Activated CD8-positive, alpha-beta T cell treated with anti-CD3 and anti-CD28 coated beads for 36 hours (primary cell): Measurements from ENCODE around the gene ANKIB1. TPM values are rescaled to one million over a fixed set of nuclear protein-coding genes. Genes with fewer than 3 reads are reported as not detected.

Experiments
- ATAC-seq: fragments of 200-7000 bp; cut with Tn5 transposase; one replicate; pipeline ENCODE4 v1.10.0; 2021; ENCODE audit warnings: mild to moderate bottlenecking, moderate library complexity
- CTCF ChIA-PET: fragments of 350-600 bp; sonication (Branson Sonifier 250); formaldehyde crosslinking; loops from one replicate; lab custom pipeline; 2021; ENCODE audit warnings: antibody characterized with exemption; lab: Charles Lee
- POLR2A ChIA-PET: fragments of 350-600 bp; sonication (Branson Sonifier 250); formaldehyde crosslinking; loops from one replicate; lab custom pipeline; 2021; ENCODE audit warnings: antibody characterized with exemption; lab: Charles Lee
- DNase-seq: peaks from one replicate; pipeline ENCODE4 v3.0.0-alpha.2; 2020
- H3K27ac Mint-ChIP-seq: one replicate; pipeline ENCODE4 v1.8.0; 2021; ENCODE audit warnings: mild to moderate bottlenecking, mixed read lengths
- H3K27me3 Mint-ChIP-seq: one replicate; pipeline ENCODE4 v1.8.0; 2021; ENCODE audit warnings: mixed read lengths
- H3K36me3 Mint-ChIP-seq: one replicate; pipeline ENCODE4 v1.8.0; 2021; ENCODE audit warnings: low read depth, mixed read lengths
- H3K4me1 Mint-ChIP-seq: one replicate; pipeline ENCODE4 v1.8.0; 2021; ENCODE audit warnings: low read depth, mixed read lengths
- H3K4me3 Mint-ChIP-seq: one replicate; pipeline ENCODE4 v1.8.0; 2021; ENCODE audit warnings: mild to moderate bottlenecking, moderate library complexity, mixed read lengths
- H3K9me3 Mint-ChIP-seq: one replicate; pipeline ENCODE4 v1.8.0; 2021; ENCODE audit warnings: mixed read lengths
- CTCF ChIP-seq: fragments of 200-600 bp; IDR thresholded peaks from one replicate; pipeline ENCODE4 v1.8.0; 2022; ENCODE audit warnings: antibody characterized with exemption, mild to moderate bottlenecking
- intact Hi-C: fragments of 100-400 bp; cut with micrococcal nuclease; formaldehyde crosslinking; loops from one replicate; pipeline ENCODE4 v1.10.0; 2022
- total RNA-seq, 2 experiments: library from RNA; stranded (reverse); gene quantifications; one replicate each; pipeline ENCODE4 v1.2.3, GENCODE V29; 2021

Gene ANKIB1, protein sequence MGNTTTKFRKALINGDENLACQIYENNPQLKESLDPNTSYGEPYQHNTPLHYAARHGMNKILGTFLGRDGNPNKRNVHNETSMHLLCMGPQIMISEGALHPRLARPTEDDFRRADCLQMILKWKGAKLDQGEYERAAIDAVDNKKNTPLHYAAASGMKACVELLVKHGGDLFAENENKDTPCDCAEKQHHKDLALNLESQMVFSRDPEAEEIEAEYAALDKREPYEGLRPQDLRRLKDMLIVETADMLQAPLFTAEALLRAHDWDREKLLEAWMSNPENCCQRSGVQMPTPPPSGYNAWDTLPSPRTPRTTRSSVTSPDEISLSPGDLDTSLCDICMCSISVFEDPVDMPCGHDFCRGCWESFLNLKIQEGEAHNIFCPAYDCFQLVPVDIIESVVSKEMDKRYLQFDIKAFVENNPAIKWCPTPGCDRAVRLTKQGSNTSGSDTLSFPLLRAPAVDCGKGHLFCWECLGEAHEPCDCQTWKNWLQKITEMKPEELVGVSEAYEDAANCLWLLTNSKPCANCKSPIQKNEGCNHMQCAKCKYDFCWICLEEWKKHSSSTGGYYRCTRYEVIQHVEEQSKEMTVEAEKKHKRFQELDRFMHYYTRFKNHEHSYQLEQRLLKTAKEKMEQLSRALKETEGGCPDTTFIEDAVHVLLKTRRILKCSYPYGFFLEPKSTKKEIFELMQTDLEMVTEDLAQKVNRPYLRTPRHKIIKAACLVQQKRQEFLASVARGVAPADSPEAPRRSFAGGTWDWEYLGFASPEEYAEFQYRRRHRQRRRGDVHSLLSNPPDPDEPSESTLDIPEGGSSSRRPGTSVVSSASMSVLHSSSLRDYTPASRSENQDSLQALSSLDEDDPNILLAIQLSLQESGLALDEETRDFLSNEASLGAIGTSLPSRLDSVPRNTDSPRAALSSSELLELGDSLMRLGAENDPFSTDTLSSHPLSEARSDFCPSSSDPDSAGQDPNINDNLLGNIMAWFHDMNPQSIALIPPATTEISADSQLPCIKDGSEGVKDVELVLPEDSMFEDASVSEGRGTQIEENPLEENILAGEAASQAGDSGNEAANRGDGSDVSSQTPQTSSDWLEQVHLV
- 10 to 100 TPM; 32.3 to 34.1 TPM for total RNA-seq

DNA sequence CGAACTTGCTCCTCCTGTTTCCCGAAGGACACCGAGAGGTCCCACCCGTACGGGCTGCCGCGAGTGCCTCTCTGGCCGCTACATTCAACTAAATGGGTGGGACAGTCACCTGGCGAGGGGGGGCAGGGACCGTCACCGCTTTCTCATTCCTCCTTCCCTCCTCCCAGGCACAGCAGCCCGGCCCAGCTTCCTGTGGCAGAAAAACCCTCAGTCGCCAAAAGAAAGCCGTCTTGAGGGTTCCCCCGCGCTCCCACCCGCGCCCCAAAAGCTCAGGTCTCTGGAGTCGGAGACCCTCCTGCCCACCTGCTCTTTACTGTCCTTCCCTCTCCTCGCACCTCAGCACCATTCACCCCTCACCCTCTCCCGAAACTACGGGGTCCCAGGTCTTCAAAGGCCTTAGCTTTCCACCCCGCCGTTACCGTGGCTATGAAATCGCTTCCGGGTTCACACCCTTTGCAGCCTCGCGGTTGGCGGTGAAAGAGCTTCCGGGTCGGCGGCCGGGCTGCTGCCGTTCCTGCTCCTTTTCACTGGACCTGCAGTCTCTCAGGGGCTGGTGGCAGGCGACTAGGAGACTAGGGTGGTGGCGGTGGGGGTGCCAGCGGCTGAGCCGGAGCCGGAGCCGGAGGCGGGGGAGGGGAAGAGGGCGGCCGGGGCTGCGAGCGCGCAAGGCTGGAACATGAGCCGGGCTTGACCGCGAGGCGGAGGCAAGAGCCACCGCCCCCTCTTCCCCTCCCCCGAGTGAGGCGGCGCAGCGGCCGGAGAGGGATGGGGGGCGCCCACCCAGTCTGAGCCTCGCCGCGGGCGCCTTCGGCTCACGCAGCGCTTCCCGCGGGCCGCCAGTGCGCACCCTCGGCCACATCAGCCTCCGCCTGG lies at the start of gene ANKIB1, which contains the start of gene KRIT1:
Gene ANKIB1, plus strand, starts transcription at position 488 of the 873 bp plus-strand sequence. CDS start 49,005 bp downstream, outside the sequence.
Gene KRIT1, minus strand, starts transcription at position 428 of the 873 bp plus-strand sequence. CDS start 3,779 bp downstream, outside the sequence.
- peak within 1 kb of the TSS; percentile 100 for H3K4me3 Mint-ChIP-seq
- peaks cover 34% of the 10 kb centered on the region for H3K4me1 Mint-ChIP-seq
- ChIA-PET CTCF (interaction anchor here (1.0 to 4.0 kb wide), 5 partner anchors 32 to 202 kb away, joined by 3 to 30 read pairs (median 5); partner anchors contain the start of gene GATAD1), POLR2A (interaction anchor here (0.6 to 1.9 kb wide), 12 partner anchors 12 to 1900 kb away, joined by 3 to 9 read pairs (median 4); partner anchors contain the start of genes GATAD1 and GTPBP10)
- peak within 1 kb of the TSS; percentile 99 for H3K27ac Mint-ChIP-seq
- no peaks in the 10 kb centered on the region for H3K27me3 Mint-ChIP-seq
- H3K36me3 Mint-ChIP-seq = peaks cover 16% of the 10 kb centered on the region
- peak; percentile 92 for DNase-seq
- H3K9me3 Mint-ChIP-seq = no peaks in the 10 kb centered on the region
- peak; percentile 80 for ATAC-seq
- intact Hi-C loops = no loop called here
- TF ChIP-seq CTCF = no peak

GRCh38 chr7:92200791-92201190 lies 45.0 kb upstream of the ANKIB1 start:
- intact Hi-C loops = no loop called here
- Mint-ChIP-seq H3K4me1 (no peaks in the 10 kb centered on the region), H3K36me3 (peaks cover 39% of the 10 kb centered on the region), H3K27ac (no peak overlapping the region), H3K27me3 (no peaks in the 10 kb centered on the region), H3K9me3 (no peaks in the 10 kb centered on the region), H3K4me3 (no peak overlapping the region)
- POLR2A ChIA-PET = no interaction called here
- DNase-seq = no peak
- TF ChIP-seq CTCF = no peak
- ATAC-seq = no peak
- CTCF ChIA-PET = interaction anchor here (0.8 to 1.4 kb wide), 2 partner anchors 10 to 21 kb away, joined by 3 read pairs; no protein-coding TSS in a partner anchor

DNA sequence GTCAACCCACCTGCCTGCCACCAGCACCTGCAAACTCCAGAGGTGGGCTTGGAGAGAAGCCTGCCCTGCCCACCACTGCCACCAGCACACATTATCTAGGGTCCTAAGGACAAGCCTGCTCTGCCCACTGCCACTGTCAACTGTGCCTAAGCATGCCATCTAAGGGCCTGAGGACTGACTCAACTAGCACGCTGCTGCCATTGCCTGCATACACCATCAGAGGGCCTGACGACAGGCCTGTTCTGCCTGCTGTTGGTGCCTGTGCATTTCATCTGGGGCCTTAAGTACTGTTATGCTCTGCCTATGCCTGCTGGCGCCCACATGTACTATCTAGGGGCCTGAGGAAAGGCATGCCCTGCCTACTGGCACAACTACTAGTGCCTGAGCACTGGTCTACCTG lies 39.8 kb upstream of the ANKIB1 start:
- no peak for TF ChIP-seq CTCF
- ChIA-PET CTCF (interaction anchor here (1.6 kb wide), 1 partner anchor 27 kb away, joined by 4 read pairs; no protein-coding TSS in a partner anchor), POLR2A (no interaction called here)
- intact Hi-C loops = no loop called here
- Mint-ChIP-seq H3K9me3 (peaks cover 14% of the 10 kb centered on the region), H3K4me1 (peaks cover 11% of the 10 kb centered on the region), H3K27me3 (no peaks in the 10 kb centered on the region), H3K4me3 (no peak overlapping the region), H3K27ac (no peak overlapping the region), H3K36me3 (peaks cover 60% of the 10 kb centered on the region)
- DNase-seq (no peak), ATAC-seq (no peak)

DNA sequence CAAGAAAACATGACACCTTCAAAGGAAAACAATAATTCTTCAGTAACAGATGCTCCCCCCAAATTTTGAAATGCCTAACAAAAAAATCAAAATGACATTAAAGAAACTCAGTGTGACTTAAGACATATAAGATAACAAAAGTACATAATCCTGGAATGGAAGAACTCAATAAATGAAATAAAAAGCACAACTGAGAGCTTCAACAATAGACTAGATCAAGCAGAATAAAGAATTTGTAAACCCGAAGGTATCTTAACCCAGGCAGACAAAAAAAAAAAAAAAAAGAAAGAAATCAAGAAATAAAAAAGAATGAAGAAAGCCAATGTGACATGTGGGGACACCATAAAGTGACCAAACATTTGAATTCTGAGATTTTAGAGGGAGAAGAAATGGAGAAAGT lies 39.1 kb upstream of the ANKIB1 start:
- no peak for ATAC-seq
- Mint-ChIP-seq H3K9me3 (peaks cover 16% of the 10 kb centered on the region), H3K36me3 (peaks cover 66% of the 10 kb centered on the region), H3K4me1 (peaks cover 11% of the 10 kb centered on the region), H3K4me3 (no peak overlapping the region), H3K27ac (no peak overlapping the region), H3K27me3 (no peaks in the 10 kb centered on the region)
- CTCF ChIA-PET = no interaction called here
- TF ChIP-seq CTCF = no peak
- no peak for DNase-seq
- intact Hi-C loops = no loop called here
- POLR2A ChIA-PET = no interaction called here
